22Rv1 (cell line): Measurements from ENCODE around the gene DBNDD2.

Source experiments
- H3K27ac ChIP-seq: fragments of 450-650 bp; 2 replicates; pipeline ENCODE4 v1.5.1; 2017
- ZFX ChIP-seq: fragments of 450-650 bp; IDR thresholded peaks from 2 replicates; pipeline ENCODE4 v1.6.1; 2017; ENCODE audit warnings: antibody characterized with exemption, borderline replicate concordance
- TF ChIP-seq, protein P1 (sequence below): fragments of 450-650 bp; IDR thresholded peaks from 2 replicates; pipeline ENCODE4 v1.5.1; 2017; ENCODE audit warnings: mild to moderate bottlenecking

Gene DBNDD2

DNA sequence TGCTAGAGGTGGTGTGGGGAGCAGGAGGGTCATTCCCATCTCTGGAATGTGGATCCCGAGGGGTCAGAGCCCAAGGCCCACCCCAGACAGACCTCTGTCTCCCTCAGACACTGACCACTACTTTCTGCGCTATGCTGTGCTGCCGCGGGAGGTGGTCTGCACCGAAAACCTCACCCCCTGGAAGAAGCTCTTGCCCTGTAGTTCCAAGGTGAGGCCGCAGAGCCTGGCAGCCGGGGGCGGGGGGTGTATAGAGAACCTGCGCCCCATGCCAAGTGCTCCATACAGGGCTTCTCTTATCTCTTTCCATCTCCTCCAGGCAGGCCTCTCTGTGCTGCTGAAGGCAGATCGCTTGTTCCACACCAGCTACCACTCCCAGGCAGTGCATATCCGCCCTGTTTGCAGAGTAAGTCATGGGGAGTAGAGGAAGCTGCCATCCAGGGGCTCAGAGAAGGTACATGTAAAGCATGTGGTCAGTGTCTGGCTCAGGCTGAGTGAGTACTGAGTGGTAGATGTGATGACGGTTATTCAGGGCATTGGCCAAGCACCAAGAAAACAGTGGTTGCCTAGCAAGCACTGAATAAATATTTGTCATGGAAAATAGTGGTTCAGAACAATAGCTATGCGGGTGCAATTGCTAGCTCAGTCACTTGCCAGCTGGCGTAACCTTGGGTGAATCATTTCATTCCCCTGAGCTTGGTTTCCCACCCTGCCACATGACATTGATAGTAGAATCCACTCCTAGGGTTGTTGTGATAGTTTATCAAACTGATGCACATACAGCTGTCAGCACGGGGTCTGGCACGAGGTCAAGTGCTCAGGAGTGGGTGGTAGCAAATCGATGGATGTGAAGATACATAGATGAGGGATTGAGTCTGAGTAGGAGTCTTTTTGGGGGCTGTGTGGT, 11.4 kb downstream of the DBNDD2 start:
- TF ChIP-seq ZFX, result no peak
- TF ChIP-seq, protein P1, sequence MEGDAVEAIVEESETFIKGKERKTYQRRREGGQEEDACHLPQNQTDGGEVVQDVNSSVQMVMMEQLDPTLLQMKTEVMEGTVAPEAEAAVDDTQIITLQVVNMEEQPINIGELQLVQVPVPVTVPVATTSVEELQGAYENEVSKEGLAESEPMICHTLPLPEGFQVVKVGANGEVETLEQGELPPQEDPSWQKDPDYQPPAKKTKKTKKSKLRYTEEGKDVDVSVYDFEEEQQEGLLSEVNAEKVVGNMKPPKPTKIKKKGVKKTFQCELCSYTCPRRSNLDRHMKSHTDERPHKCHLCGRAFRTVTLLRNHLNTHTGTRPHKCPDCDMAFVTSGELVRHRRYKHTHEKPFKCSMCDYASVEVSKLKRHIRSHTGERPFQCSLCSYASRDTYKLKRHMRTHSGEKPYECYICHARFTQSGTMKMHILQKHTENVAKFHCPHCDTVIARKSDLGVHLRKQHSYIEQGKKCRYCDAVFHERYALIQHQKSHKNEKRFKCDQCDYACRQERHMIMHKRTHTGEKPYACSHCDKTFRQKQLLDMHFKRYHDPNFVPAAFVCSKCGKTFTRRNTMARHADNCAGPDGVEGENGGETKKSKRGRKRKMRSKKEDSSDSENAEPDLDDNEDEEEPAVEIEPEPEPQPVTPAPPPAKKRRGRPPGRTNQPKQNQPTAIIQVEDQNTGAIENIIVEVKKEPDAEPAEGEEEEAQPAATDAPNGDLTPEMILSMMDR, result no peak
- H3K27ac ChIP-seq, result peak overlapping the region; percentile 48

DNA sequence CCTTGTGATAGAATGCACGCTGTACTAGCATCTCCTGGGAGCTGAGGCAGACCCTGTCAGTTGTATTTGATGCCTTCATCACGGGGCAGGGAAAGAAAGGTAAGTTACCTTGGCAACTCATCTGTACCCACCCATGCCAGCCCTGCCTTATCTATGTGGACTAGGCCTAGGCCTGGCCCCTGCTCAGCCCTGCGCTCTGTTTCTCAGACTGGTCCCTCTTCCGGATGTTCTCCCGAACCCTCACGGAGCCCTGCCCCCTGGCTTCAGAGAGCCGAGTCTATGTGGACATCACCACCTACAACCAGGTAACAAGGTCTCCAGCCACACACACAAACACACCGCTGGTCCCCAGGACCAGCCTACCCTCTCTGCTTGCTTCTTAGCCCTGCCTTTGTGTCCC, 12.0 kb downstream of the DBNDD2 start:
- TF ChIP-seq, protein P1, result no peak
- no peak for TF ChIP-seq ZFX
- H3K27ac ChIP-seq, result no peak overlapping the region

DNA sequence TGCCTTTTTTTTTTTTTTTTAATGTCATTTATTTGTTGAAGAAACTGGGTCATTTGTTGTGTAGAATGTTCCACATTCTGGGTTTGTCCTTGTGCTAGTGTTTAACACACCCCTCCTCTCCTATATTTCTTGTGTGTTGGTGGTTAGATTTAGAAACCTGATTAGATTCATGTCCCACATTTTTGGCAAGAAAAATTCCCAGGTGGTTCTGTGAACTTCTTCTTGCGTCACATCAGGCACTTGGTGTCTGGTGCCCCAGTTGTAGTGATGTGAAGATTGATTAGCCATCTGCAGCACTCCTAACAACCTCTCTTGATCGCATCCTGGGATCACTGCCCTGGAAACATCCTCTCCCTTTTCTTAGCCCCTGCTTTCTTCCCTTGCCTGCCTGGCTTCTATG, 15.6 kb downstream of the DBNDD2 start:
- no peak overlapping the region for H3K27ac ChIP-seq
- no peak for TF ChIP-seq ZFX
- TF ChIP-seq, protein P1, result no peak

DNA sequence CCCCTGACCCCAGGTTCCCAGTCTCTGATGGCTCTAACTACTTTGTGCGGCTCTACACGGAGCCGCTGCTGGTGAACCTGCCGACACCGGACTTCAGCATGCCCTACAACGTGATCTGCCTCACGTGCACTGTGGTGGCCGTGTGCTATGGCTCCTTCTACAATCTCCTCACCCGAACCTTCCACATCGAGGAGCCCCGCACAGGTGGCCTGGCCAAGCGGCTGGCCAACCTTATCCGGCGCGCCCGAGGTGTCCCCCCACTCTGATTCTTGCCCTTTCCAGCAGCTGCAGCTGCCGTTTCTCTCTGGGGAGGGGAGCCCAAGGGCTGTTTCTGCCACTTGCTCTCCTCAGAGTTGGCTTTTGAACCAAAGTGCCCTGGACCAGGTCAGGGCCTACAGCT, 17.5 kb downstream of the DBNDD2 start:
- no peak overlapping the region for H3K27ac ChIP-seq
- TF ChIP-seq, protein P1, result no peak
- TF ChIP-seq ZFX, result no peak

DNA sequence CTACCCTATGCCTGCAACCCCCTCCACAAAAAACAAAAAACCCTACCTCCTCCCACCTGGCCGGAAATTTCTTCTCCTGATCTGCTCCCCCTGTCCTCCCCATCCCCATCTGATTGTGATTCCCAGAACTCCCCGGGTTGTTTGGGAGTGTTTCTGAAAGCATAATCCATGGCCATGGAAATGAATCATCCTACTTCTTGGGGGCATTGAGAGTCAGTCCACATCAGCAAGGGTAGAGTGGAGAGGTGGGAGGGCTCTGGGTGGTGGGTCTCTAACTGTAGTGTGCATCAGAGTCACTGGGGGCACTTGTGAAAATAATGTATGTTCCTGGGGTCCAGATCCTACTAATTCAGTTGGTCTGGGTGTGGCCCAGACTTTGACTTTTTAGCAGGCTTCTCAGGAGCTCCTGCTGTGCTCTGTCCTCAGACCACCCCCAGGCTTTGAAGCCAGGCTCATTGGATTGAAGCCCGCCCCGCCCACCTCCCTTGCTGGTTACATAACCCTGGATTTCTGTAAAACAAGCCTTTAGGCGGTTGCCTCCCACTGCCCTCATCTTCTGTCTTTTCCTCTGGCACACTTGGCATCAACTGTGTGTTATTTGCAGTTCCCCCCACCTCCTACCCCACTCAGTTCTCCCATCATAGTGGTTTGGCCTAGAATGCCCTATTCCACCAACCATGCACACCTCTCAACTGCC, 18.4 kb downstream of the DBNDD2 start:
- no peak overlapping the region for H3K27ac ChIP-seq
- TF ChIP-seq, protein P1, result no peak

DNA sequence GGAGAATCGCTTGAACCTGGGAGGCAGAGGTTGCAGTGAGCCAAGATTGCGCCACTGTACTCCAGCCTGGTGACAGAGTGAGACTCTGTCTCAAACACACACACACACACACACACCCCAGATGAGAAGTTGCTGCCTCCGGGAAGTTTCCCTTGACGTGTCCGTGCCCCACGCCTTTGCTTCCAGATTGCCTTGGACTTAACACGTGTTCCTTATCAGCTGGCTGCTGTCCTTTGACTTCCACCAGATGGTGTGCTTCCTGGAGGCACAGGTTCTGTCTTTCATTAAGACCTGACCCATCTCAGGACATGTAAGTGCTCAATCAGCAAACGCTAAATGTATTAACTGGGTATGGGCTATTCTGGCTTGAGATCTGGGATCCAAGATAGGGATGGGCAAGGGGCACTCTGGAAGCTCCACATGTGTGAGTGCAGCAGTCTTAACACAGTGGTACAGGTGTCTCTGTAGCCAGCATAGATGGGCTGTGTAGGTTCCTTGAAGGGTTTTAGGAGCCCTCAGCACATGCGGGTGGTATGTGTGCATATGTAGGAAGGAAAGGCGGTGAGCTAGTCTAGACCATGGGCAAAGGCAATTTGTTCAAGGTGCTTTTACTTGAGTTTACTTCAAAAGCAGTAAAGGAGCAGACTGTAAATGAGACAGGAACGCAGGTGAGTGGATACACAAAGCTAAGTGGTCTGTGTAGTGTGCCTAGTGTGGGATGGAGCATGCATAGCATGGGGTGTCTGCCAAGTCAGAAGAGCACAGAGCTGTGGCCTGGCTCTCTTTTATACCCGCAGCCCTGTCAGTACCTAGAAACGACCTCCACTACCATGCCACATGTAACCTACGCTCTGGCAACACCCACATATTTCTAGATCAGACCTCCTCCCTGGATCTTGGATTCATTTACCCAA, 19.4 kb downstream of the DBNDD2 start:
- no peak for TF ChIP-seq ZFX
- TF ChIP-seq, protein P1, result no peak
- H3K27ac ChIP-seq, result no peak overlapping the region
